ENCODE results near the gene HCST.
A peak's percentile ranks its signal among the peaks of the same experiment; 100 is the strongest.

The HCST gene

GRCh38 chr19:35904311-35905068 lies 2.2 kb downstream of the HCST start:
- Histone ChIP-seq H3K18ac (ENCODE audit: low read depth in 1 of 2, low read length in 2 of 2) (no peak overlapping the region), H3K4me3 (ENCODE audit: insufficient read depth in 1 of 2, low read depth in 1 of 2, low read length in 2 of 2) (no peak overlapping the region), H3K36me3 (ENCODE audit: control insufficient read depth in 1 of 2, insufficient read depth in 2 of 2, low read depth in 1 of 2, low read length in 2 of 2) (no peaks in the 10 kb centered on the region), H2BK120ac (ENCODE audit: low read depth, low read length) (no peak overlapping the region), H2AFZ (ENCODE audit: low read depth, low read length) (no peak overlapping the region), H2BK15ac (ENCODE audit: low read depth, poor library complexity, severe bottlenecking) (no peak overlapping the region), H2BK5ac (ENCODE audit: low read depth, low read length, poor library complexity, severe bottlenecking) (no peak overlapping the region), H3K27ac (ENCODE audit: low read length, poor library complexity, severe bottlenecking) (no peak overlapping the region), H3K9ac (ENCODE audit: low read length) (no peak overlapping the region), H3K79me1 (replicated peaks; ENCODE audit: low read length, poor library complexity, severe bottlenecking) (no peaks in the 10 kb centered on the region), H3K9me3 (ENCODE audit: control insufficient read depth, low read length) (no peaks in the 10 kb centered on the region), H2BK12ac (ENCODE audit: low read length in 2 of 2) (peak overlapping the region in 1 of 2 experiments; percentile 75), H3K4ac (ENCODE audit: low read depth in 1 of 2, low read length in 2 of 2) (peak overlapping the region in 1 of 2 experiments; percentile 37), H4K91ac (ENCODE audit: low read length) (no peak overlapping the region), H4K8ac (ENCODE audit: low read length) (no peak overlapping the region), H3K4me2 (ENCODE audit: low read length, poor library complexity, severe bottlenecking) (no peak overlapping the region), H3K4me1 (ENCODE audit: control insufficient read depth, insufficient read depth, low read depth, low read length) (peaks cover 22% of the 10 kb centered on the region), H3K27me3 (ENCODE audit: control insufficient read depth in 1 of 2, insufficient read depth in 1 of 2, low read length in 2 of 2) (no peaks in the 10 kb centered on the region), H3K23ac (ENCODE audit: low read length in 2 of 2) (no peak overlapping the region), H3K14ac (ENCODE audit: low read length in 2 of 2) (no peak overlapping the region), H2AK5ac (ENCODE audit: low read length, severe bottlenecking) (no peak overlapping the region)
- no peak for DNase-seq
- WGBS, result 90% methylated on average over 10 of the region's 10 CpGs

GRCh38 chr19:35905178-35905727 lies 2.9 kb downstream of the HCST start:
- Histone ChIP-seq H3K27ac (ENCODE audit: low read length, poor library complexity, severe bottlenecking) (no peak overlapping the region), H3K9me3 (ENCODE audit: control insufficient read depth, low read length) (no peaks in the 10 kb centered on the region), H2AFZ (ENCODE audit: low read depth, low read length) (no peak overlapping the region), H3K79me1 (replicated peaks; ENCODE audit: low read length, poor library complexity, severe bottlenecking) (no peaks in the 10 kb centered on the region), H3K4me3 (ENCODE audit: insufficient read depth in 1 of 2, low read depth in 1 of 2, low read length in 2 of 2) (no peak overlapping the region), H3K4me2 (ENCODE audit: low read length, poor library complexity, severe bottlenecking) (no peak overlapping the region), H3K27me3 (ENCODE audit: control insufficient read depth in 1 of 2, insufficient read depth in 1 of 2, low read length in 2 of 2) (no peaks in the 10 kb centered on the region), H3K4me1 (ENCODE audit: control insufficient read depth, insufficient read depth, low read depth, low read length) (peaks cover 22% of the 10 kb centered on the region), H2BK12ac (ENCODE audit: low read length in 2 of 2) (peak overlapping the region in 1 of 2 experiments; percentile 12), H2AK5ac (ENCODE audit: low read length, severe bottlenecking) (no peak overlapping the region), H4K8ac (ENCODE audit: low read length) (no peak overlapping the region), H3K9ac (ENCODE audit: low read length) (no peak overlapping the region), H3K14ac (ENCODE audit: low read length in 2 of 2) (no peak overlapping the region), H2BK5ac (ENCODE audit: low read depth, low read length, poor library complexity, severe bottlenecking) (no peak overlapping the region), H3K4ac (ENCODE audit: low read depth in 1 of 2, low read length in 2 of 2) (no peak overlapping the region), H4K91ac (ENCODE audit: low read length) (no peak overlapping the region), H2BK120ac (ENCODE audit: low read depth, low read length) (no peak overlapping the region), H3K18ac (ENCODE audit: low read depth in 1 of 2, low read length in 2 of 2) (no peak overlapping the region), H3K23ac (ENCODE audit: low read length in 2 of 2) (no peak overlapping the region), H2BK15ac (ENCODE audit: low read depth, poor library complexity, severe bottlenecking) (peak overlapping the region; percentile 37), H3K36me3 (ENCODE audit: control insufficient read depth in 1 of 2, insufficient read depth in 2 of 2, low read depth in 1 of 2, low read length in 2 of 2) (no peaks in the 10 kb centered on the region)
- DNase-seq, result peak; percentile 48
- 76% methylated on average over 6 of the region's 6 CpGs for WGBS

GRCh38 chr19:35907377-35907745 lies 5.0 kb downstream of the HCST start:
- H3K4me1 ChIP-seq (ENCODE audit: control insufficient read depth, insufficient read depth, low read depth, low read length), result peaks cover 14% of the 10 kb centered on the region
- no peak overlapping the region for H3K23ac ChIP-seq (ENCODE audit: low read length in 2 of 2)
- no peak overlapping the region for H3K4ac ChIP-seq (ENCODE audit: low read depth in 1 of 2, low read length in 2 of 2)
- H2BK120ac ChIP-seq (ENCODE audit: low read depth, low read length), result no peak overlapping the region
- no peak overlapping the region for H3K18ac ChIP-seq (ENCODE audit: low read depth in 1 of 2, low read length in 2 of 2)
- peak overlapping the region; percentile 56 for H4K8ac ChIP-seq (ENCODE audit: low read length)
- no peaks in the 10 kb centered on the region for H3K27me3 ChIP-seq (ENCODE audit: control insufficient read depth in 1 of 2, insufficient read depth in 1 of 2, low read length in 2 of 2)
- no peak overlapping the region for H2AK5ac ChIP-seq (ENCODE audit: low read length, severe bottlenecking)
- H3K4me2 ChIP-seq (ENCODE audit: low read length, poor library complexity, severe bottlenecking), result no peak overlapping the region
- 33% methylated on average over 12 of the region's 12 CpGs for WGBS
- no peak for DNase-seq
- no peak overlapping the region for H2AFZ ChIP-seq (ENCODE audit: low read depth, low read length)
- H3K27ac ChIP-seq (ENCODE audit: low read length, poor library complexity, severe bottlenecking), result no peak overlapping the region
- no peaks in the 10 kb centered on the region for H3K79me1 ChIP-seq (replicated peaks; ENCODE audit: low read length, poor library complexity, severe bottlenecking)
- no peak overlapping the region for H2BK5ac ChIP-seq (ENCODE audit: low read depth, low read length, poor library complexity, severe bottlenecking)
- no peak overlapping the region for H2BK15ac ChIP-seq (ENCODE audit: low read depth, poor library complexity, severe bottlenecking)
- no peaks in the 10 kb centered on the region for H3K36me3 ChIP-seq (ENCODE audit: control insufficient read depth in 1 of 2, insufficient read depth in 2 of 2, low read depth in 1 of 2, low read length in 2 of 2)
- H3K4me3 ChIP-seq (ENCODE audit: insufficient read depth in 1 of 2, low read depth in 1 of 2, low read length in 2 of 2), result no peak overlapping the region
- H3K9ac ChIP-seq (ENCODE audit: low read length), result no peak overlapping the region
- H3K14ac ChIP-seq (ENCODE audit: low read length in 2 of 2), result no peak overlapping the region
- no peaks in the 10 kb centered on the region for H3K9me3 ChIP-seq (ENCODE audit: control insufficient read depth, low read length)
- H2BK12ac ChIP-seq (ENCODE audit: low read length in 2 of 2), result peak overlapping the region in 1 of 2 experiments; percentile 37
- H4K91ac ChIP-seq (ENCODE audit: low read length), result peak overlapping the region; percentile 76

GRCh38 chr19:35908010-35908441 lies 5.7 kb downstream of the HCST start, which contains the start of gene TYROBP:
Gene TYROBP, minus strand, starts transcription at chr19:35908295. Its CDS starts 67 bp downstream, at chr19:35908228.
- DNase-seq, result no peak
- H3K79me1 ChIP-seq (replicated peaks; ENCODE audit: low read length, poor library complexity, severe bottlenecking), result no peaks in the 10 kb centered on the region
- WGBS, result 55% methylated on average over 8 of the region's 9 CpGs
- H3K9me3 ChIP-seq (ENCODE audit: control insufficient read depth, low read length), result no peaks in the 10 kb centered on the region
- no peak within 1 kb of the TSS for H2AFZ ChIP-seq (ENCODE audit: low read depth, low read length)
- no peak within 1 kb of the TSS for H3K23ac ChIP-seq (ENCODE audit: low read length in 2 of 2)
- H3K4me3 ChIP-seq (ENCODE audit: insufficient read depth in 1 of 2, low read depth in 1 of 2, low read length in 2 of 2), result no peak within 1 kb of the TSS
- peak within 1 kb of the TSS; percentile 44 for H2BK15ac ChIP-seq (ENCODE audit: low read depth, poor library complexity, severe bottlenecking)
- H3K9ac ChIP-seq (ENCODE audit: low read length), result no peak within 1 kb of the TSS
- H3K27ac ChIP-seq (ENCODE audit: low read length, poor library complexity, severe bottlenecking), result no peak within 1 kb of the TSS
- H2BK12ac ChIP-seq (ENCODE audit: low read length in 2 of 2), result peak within 1 kb of the TSS in 1 of 2 experiments; percentile 37
- no peak within 1 kb of the TSS for H3K4ac ChIP-seq (ENCODE audit: low read depth in 1 of 2, low read length in 2 of 2)
- no peak within 1 kb of the TSS for H3K4me2 ChIP-seq (ENCODE audit: low read length, poor library complexity, severe bottlenecking)
- H3K14ac ChIP-seq (ENCODE audit: low read length in 2 of 2), result no peak within 1 kb of the TSS
- H2BK5ac ChIP-seq (ENCODE audit: low read depth, low read length, poor library complexity, severe bottlenecking), result no peak within 1 kb of the TSS
- H3K27me3 ChIP-seq (ENCODE audit: control insufficient read depth in 1 of 2, insufficient read depth in 1 of 2, low read length in 2 of 2), result no peaks in the 10 kb centered on the region
- H2BK120ac ChIP-seq (ENCODE audit: low read depth, low read length), result no peak within 1 kb of the TSS
- peak within 1 kb of the TSS; percentile 76 for H4K91ac ChIP-seq (ENCODE audit: low read length)
- H4K8ac ChIP-seq (ENCODE audit: low read length), result peak within 1 kb of the TSS; percentile 56
- H3K4me1 ChIP-seq (ENCODE audit: control insufficient read depth, insufficient read depth, low read depth, low read length), result peaks cover 13% of the 10 kb centered on the region
- no peak within 1 kb of the TSS for H2AK5ac ChIP-seq (ENCODE audit: low read length, severe bottlenecking)
- H3K36me3 ChIP-seq (ENCODE audit: control insufficient read depth in 1 of 2, insufficient read depth in 2 of 2, low read depth in 1 of 2, low read length in 2 of 2), result no peaks in the 10 kb centered on the region
- H3K18ac ChIP-seq (ENCODE audit: low read depth in 1 of 2, low read length in 2 of 2), result no peak within 1 kb of the TSS
